ENCODE data around the gene ROR2.

- TF ChIP-seq POLR2AphosphoS5 (IDR thresholded peaks at IDR 0.05; ENCODE audit: low read depth, low read length) (no peak), POLR2A (IDR thresholded peaks at IDR 0.05; ENCODE audit: low read depth, low read length) (no peak), TAF1 (IDR thresholded peaks at IDR 0.05; ENCODE audit: borderline replicate concordance, low read depth, low read length) (no peak)
Observed at GRCh38 chr9:91580136-91580535, 369.9 kb downstream of the ROR2 start.

Measured in GM12892 (cell line).